Neural progenitor cell (in vitro differentiated cells): ENCODE measurements around the gene SNX7. TPM values are rescaled to one million over a fixed set of nuclear protein-coding genes. Genes with fewer than 3 reads are reported as not detected.

ENCODE experiments used
- DNase-seq: peaks from one replicate; pipeline ENCODE4 v3.0.0-alpha.2; 2016; ENCODE audit warnings: low spot score
- H2AFZ ChIP-seq: fragments of 200-600 bp; sonication (generic); replicated peaks from 2 replicates; pipeline ENCODE4 v1.6.1; 2016; ENCODE audit warnings: antibody characterized with exemption
- H3F3A ChIP-seq: fragments of 200-600 bp; sonication (generic); 2 replicates; pipeline ENCODE4 v1.6.1; 2016; ENCODE audit warnings: antibody characterized with exemption, low read depth
- H3K27ac ChIP-seq: fragments of 200-600 bp; sonication (generic); 2 replicates; pipeline ENCODE4 v1.5.1; 2016; ENCODE audit warnings: mild to moderate bottlenecking
- H3K27me3 ChIP-seq: fragments of 200-600 bp; sonication (generic); 2 replicates; pipeline ENCODE4 v1.6.1; 2016; ENCODE audit warnings: mild to moderate bottlenecking, moderate library complexity
- H3K36me3 ChIP-seq: fragments of 200-600 bp; sonication (generic); 2 replicates; pipeline ENCODE4 v1.5.1; 2016
- H3K4me1 ChIP-seq: fragments of 200-600 bp; sonication (generic); 2 replicates; pipeline ENCODE4 v1.6.1; 2016; ENCODE audit warnings: mixed run types
- H3K4me2 ChIP-seq: fragments of 200-600 bp; sonication (generic); 2 replicates; pipeline ENCODE4 v1.6.1; 2016
- H3K4me3 ChIP-seq: fragments of 200-600 bp; sonication (generic); 2 replicates; pipeline ENCODE4 v1.5.1; 2016
- H3K79me2 ChIP-seq: fragments of 200-600 bp; sonication (generic); 2 replicates; pipeline ENCODE4 v1.6.1; 2016; ENCODE audit warnings: low read depth
- H3K9ac ChIP-seq: fragments of 200-600 bp; sonication (generic); 2 replicates; pipeline ENCODE4 v1.6.1; 2016
- H3K9me3 ChIP-seq: fragments of 200-600 bp; sonication (generic); 2 replicates; pipeline ENCODE4 v1.5.1; 2016; ENCODE audit warnings: low read depth
- H4K20me1 ChIP-seq: fragments of 200-600 bp; sonication (generic); 2 replicates; pipeline ENCODE4 v1.6.1; 2016; ENCODE audit warnings: low read depth
- H3K27ac Mint-ChIP-seq: 3 replicates; pipeline ENCODE4 v1.8.0; 2021; ENCODE audit warnings: mixed read lengths
- H3K27me3 Mint-ChIP-seq: 2 replicates; pipeline ENCODE4 v1.8.0; 2022; ENCODE audit warnings: low read depth, mild to moderate bottlenecking, inconsistent platforms, moderate library complexity, mixed read lengths; ENCODE audit not compliant: insufficient read depth
- H3K36me3 Mint-ChIP-seq: 3 replicates; pipeline ENCODE4 v1.8.0; 2021; ENCODE audit warnings: mixed read lengths
- H3K4me1 Mint-ChIP-seq: 3 replicates; pipeline ENCODE4 v1.8.0; 2021; ENCODE audit warnings: mixed read lengths
- H3K4me3 Mint-ChIP-seq: 3 replicates; pipeline ENCODE4 v1.8.0; 2021; ENCODE audit warnings: mild to moderate bottlenecking, moderate library complexity, mixed read lengths
- H3K9me3 Mint-ChIP-seq: 3 replicates; pipeline ENCODE4 v1.8.0; 2020; ENCODE audit warnings: mixed read lengths
- EZH2 ChIP-seq: fragments of 200-600 bp; sonication (generic); IDR thresholded peaks from 2 replicates; pipeline ENCODE4 v1.6.1; 2017; ENCODE audit warnings: antibody characterized with exemption, mild to moderate bottlenecking, moderate library complexity
- EZH2phosphoT487 ChIP-seq: fragments of 200-600 bp; sonication (generic); IDR thresholded peaks from 2 replicates; pipeline ENCODE4 v1.6.1; 2017; ENCODE audit warnings: antibody characterized with exemption
- total RNA-seq: library from RNA; depleted of rRNA; stranded (reverse); fragments of >200 nt; gene quantifications from 2 replicates; pipeline ENCODE4 v1.2.3, GENCODE V29; 2015; ENCODE audit warnings: low replicate concordance
- TF ChIP-seq, protein P1 (sequence below): fragments of 200-600 bp; sonication (generic); IDR thresholded peaks from 2 replicates; pipeline ENCODE4 v1.5.1; 2017; ENCODE audit warnings: antibody characterized with exemption, mild to moderate bottlenecking

Gene SNX7
- total RNA-seq, 1 donor from 2014 or later = 46.7 TPM

- H3K36me3 Mint-ChIP-seq = no peaks in the 10 kb centered on the region
- H3K27ac Mint-ChIP-seq = no peak overlapping the region
- no peaks in the 10 kb centered on the region for H3K27me3 Mint-ChIP-seq
- Histone ChIP-seq H2AFZ (no peak overlapping the region), H4K20me1 (no peaks in the 10 kb centered on the region), H3K79me2 (no peaks in the 10 kb centered on the region), H3K36me3 (no peaks in the 10 kb centered on the region), H3K27ac (no peak overlapping the region), H3K27me3 (no peaks in the 10 kb centered on the region), H3K4me1 (no peaks in the 10 kb centered on the region), H3K9ac (no peak overlapping the region), H3K4me3 (no peak overlapping the region), H3K4me2 (no peak overlapping the region), H3F3A (no peaks in the 10 kb centered on the region), H3K9me3 (no peaks in the 10 kb centered on the region)
- no peak for DNase-seq
- no peaks in the 10 kb centered on the region for H3K4me1 Mint-ChIP-seq
- peaks cover 5% of the 10 kb centered on the region for H3K9me3 Mint-ChIP-seq
- H3K4me3 Mint-ChIP-seq = no peak overlapping the region
- no peak for TF ChIP-seq EZH2
- TF ChIP-seq, protein P1, sequence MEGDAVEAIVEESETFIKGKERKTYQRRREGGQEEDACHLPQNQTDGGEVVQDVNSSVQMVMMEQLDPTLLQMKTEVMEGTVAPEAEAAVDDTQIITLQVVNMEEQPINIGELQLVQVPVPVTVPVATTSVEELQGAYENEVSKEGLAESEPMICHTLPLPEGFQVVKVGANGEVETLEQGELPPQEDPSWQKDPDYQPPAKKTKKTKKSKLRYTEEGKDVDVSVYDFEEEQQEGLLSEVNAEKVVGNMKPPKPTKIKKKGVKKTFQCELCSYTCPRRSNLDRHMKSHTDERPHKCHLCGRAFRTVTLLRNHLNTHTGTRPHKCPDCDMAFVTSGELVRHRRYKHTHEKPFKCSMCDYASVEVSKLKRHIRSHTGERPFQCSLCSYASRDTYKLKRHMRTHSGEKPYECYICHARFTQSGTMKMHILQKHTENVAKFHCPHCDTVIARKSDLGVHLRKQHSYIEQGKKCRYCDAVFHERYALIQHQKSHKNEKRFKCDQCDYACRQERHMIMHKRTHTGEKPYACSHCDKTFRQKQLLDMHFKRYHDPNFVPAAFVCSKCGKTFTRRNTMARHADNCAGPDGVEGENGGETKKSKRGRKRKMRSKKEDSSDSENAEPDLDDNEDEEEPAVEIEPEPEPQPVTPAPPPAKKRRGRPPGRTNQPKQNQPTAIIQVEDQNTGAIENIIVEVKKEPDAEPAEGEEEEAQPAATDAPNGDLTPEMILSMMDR = no peak
- no peak for TF ChIP-seq EZH2phosphoT487
Observed at GRCh38 chr1:98644510-98644909, 17.0 kb upstream of the SNX7 start.

GRCh38 chr1:98651116-98651632 is 10.3 kb upstream of the SNX7 start:
- no peaks in the 10 kb centered on the region for H3K36me3 Mint-ChIP-seq
- Histone ChIP-seq H2AFZ (peak overlapping the region; percentile 72), H3K9ac (no peak overlapping the region), H4K20me1 (no peaks in the 10 kb centered on the region), H3K9me3 (no peaks in the 10 kb centered on the region), H3K36me3 (no peaks in the 10 kb centered on the region), H3K27me3 (no peaks in the 10 kb centered on the region), H3K4me3 (no peak overlapping the region), H3K79me2 (no peaks in the 10 kb centered on the region), H3K27ac (no peak overlapping the region), H3K4me2 (no peak overlapping the region), H3K4me1 (no peaks in the 10 kb centered on the region), H3F3A (no peaks in the 10 kb centered on the region)
- no peaks in the 10 kb centered on the region for H3K4me1 Mint-ChIP-seq
- no peaks in the 10 kb centered on the region for H3K27me3 Mint-ChIP-seq
- DNase-seq = peak; percentile 66
- no peak overlapping the region for H3K4me3 Mint-ChIP-seq
- TF ChIP-seq EZH2 (no peak), EZH2phosphoT487 (no peak)
- TF ChIP-seq, protein P1 = no peak
- H3K27ac Mint-ChIP-seq = no peak overlapping the region
- no peaks in the 10 kb centered on the region for H3K9me3 Mint-ChIP-seq

DNA sequence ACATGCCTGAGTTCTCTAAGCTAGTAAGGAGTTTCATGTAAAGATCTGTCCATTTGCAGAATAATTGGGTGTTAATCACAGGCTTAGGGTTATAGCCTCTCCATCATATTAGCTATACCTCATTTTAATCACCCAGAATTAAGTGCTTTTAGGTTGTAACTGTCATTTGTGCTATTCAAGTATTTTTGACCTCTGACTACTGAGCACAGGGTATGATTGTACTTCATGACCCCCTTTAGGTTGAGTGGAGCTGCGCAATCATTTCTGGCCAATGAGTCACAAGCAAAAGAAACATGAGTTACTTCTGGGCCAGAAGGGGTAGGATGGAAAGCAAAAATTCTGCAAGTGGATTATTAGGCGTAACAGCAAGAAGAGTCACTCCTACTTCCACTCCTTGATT is 8.4 kb upstream of the SNX7 start:
- Histone ChIP-seq H3K4me3 (no peak overlapping the region), H3K4me1 (no peaks in the 10 kb centered on the region), H3K27ac (no peak overlapping the region), H4K20me1 (no peaks in the 10 kb centered on the region), H2AFZ (no peak overlapping the region), H3K27me3 (no peaks in the 10 kb centered on the region), H3F3A (no peaks in the 10 kb centered on the region), H3K79me2 (no peaks in the 10 kb centered on the region), H3K36me3 (no peaks in the 10 kb centered on the region), H3K9me3 (no peaks in the 10 kb centered on the region), H3K9ac (no peak overlapping the region), H3K4me2 (no peak overlapping the region)
- DNase-seq = no peak
- no peaks in the 10 kb centered on the region for H3K9me3 Mint-ChIP-seq
- H3K36me3 Mint-ChIP-seq = no peaks in the 10 kb centered on the region
- TF ChIP-seq EZH2 (no peak), EZH2phosphoT487 (no peak)
- TF ChIP-seq, protein P1 = no peak
- H3K27ac Mint-ChIP-seq = no peak overlapping the region
- no peaks in the 10 kb centered on the region for H3K4me1 Mint-ChIP-seq
- H3K4me3 Mint-ChIP-seq = no peak overlapping the region
- H3K27me3 Mint-ChIP-seq = no peaks in the 10 kb centered on the region
